Subcutaneous adipose tissue (tissue), 4 donors: ENCODE measurements around the gene DSN1. TPM values are rescaled to one million over a fixed set of nuclear protein-coding genes. Genes with fewer than 3 reads are reported as not detected.

ENCODE experiments used
- total RNA-seq, 4 donors: library from RNA; depleted of rRNA; stranded (reverse); fragments of >200 nt; gene quantifications; one replicate each; pipeline ENCODE4 v1.1.0, GENCODE V29; 2016
- TF ChIP-seq, protein P1 (sequence below): fragments of 450-650 bp; IDR thresholded peaks from one replicate; pipeline ENCODE4 v1.5.1; 2016; ENCODE audit warnings: low read depth, mild to moderate bottlenecking, control low read depth, antibody characterized with exemption, moderate library complexity

Gene DSN1
- total RNA-seq, 4 donors from 2014 or later = 7.3 to 10.7 (median 9.8) TPM

DNA sequence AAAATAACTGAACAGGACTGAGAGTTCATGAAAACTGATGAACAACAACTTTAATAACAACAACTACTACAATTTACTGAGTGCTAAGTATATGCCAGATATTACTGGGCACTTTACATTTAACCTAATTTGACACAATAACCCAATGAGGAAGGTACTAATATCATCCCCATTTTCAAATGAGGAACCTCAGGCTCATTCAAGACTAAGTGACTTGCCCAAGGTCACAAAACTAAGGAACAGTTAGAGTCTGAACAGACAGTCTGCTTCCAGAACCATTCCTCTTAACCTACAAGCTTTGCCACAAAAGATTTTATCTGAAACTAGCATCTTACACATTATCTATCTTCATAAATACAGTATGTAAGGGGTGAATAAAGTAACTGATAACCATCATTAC, 17.1 kb downstream of the DSN1 start:
- TF ChIP-seq, protein P1, sequence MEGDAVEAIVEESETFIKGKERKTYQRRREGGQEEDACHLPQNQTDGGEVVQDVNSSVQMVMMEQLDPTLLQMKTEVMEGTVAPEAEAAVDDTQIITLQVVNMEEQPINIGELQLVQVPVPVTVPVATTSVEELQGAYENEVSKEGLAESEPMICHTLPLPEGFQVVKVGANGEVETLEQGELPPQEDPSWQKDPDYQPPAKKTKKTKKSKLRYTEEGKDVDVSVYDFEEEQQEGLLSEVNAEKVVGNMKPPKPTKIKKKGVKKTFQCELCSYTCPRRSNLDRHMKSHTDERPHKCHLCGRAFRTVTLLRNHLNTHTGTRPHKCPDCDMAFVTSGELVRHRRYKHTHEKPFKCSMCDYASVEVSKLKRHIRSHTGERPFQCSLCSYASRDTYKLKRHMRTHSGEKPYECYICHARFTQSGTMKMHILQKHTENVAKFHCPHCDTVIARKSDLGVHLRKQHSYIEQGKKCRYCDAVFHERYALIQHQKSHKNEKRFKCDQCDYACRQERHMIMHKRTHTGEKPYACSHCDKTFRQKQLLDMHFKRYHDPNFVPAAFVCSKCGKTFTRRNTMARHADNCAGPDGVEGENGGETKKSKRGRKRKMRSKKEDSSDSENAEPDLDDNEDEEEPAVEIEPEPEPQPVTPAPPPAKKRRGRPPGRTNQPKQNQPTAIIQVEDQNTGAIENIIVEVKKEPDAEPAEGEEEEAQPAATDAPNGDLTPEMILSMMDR = no peak

DNA sequence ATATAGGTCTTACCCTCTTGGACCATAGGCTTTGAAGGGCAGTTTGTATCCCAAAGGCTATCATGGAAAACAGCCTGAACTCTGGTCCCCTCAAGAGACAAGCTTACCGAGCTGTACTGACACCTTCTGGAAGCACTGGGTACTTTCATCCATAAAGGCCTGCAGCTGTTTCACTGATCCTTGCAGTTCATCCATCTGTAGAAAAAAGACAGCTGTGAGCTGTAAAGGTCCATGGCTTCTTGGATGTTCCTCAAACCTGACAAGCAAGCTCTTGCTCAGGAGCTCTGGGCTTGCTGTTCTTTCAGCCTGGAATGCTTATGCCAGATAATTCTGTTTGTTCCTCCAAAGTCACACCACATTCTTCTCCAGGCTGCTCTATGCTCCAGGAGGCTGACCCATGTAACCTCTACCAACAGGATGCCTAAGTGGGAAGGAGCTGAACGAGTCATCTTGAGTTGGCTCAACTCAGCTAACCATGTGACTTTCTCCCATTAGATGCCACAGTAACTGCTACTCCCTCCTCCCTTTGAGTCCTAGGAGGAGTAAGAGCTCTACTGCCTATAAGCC, 18.8 kb downstream of the DSN1 start:
- TF ChIP-seq, protein P1 = no peak

DNA sequence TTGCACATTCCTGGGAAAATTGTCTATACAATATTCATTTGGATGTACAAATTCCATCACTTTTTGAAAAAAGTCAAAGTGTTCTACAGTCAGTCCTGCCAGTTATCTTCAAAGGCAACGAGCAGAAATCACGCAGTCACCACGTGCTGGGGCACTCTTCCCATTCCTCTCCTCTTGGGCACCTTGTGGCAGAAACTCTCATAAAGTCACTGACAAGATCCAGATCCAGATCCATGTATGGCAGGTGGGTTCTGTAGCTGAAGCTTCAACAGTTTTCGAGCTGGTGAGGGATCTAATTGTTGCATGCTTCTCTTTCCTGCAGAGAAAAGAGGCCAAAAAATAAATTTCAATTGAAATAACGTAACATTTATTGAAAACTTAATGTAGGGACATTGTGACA, 21.0 kb downstream of the DSN1 start:
- TF ChIP-seq, protein P1 = no peak

DNA sequence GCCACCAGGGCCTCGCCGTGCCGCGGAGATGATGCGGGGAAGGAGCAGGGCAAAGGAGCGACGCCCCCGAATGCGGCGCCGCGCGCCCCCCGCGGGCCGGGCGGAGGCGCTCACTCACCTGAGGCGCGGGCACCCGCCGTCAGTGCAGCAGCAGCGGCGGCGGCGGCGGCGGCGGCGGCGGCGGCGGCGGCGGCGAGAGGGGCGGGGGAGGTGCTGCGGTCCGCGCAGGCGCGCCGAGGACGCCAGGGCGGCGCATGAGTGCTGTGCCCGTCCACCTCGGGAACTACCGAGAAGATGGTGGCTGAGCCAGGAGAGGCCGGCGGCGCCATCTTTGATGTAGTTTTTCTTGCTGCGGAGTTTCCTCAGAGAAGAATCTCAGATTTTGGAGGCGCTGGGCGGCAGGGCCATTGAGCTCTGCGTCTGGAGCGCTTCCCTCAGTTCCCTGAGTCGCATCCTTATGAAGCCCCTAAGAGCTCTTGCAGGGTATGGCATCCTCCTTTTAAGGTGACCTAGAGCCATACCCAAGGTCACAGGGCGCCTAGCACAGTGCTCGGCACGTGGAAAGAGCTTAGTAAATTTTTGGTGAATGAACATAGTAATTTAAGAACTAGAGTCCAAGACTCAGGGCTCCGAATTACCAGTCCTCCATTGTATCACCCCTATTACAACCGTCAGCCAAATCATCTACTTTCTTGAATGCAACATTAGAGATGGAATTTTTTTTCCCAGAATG, 27.5 kb downstream of the DSN1 start, which contains the start of gene NDRG3:
TSS of gene NDRG3 (minus strand) at position 164 of the 733 bp plus-strand sequence. CDS start 24,355 bp downstream, outside the sequence.
- TF ChIP-seq, protein P1 = no peak

DNA sequence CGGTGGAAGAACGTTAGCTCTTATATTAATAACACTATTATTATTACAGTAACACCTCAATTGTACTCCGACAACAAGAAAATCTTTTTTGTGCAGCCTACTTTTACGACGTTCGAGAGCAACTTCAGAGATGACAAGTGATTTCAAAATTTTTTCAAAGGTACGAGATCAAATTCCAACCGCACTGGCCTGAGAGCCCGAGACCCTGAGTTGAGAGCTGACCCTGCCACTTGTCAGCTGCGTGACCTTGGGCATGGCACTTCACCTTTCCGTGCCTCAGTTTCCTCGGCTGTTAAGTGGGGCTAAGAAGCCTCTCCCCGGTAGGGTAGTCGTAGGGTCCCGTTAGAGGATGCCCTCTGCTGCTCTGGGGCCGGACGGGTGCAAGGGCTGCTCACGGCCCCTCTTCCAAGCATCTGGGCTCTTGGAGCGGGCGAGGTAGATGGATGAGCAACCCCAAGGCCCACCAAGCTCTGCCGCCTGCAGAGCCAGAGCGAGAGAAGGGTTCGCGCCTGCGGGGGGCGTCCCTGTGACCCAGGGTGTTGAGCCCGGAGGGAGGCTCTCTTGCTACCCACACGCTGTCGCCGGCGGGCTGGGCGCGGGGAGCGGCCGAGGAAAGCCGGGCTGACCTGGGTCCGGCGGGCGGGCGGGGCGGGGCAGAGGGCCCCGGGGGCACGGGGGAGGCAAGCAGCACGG, 28.2 kb downstream of the DSN1 start:
- TF ChIP-seq, protein P1 = no peak

DNA sequence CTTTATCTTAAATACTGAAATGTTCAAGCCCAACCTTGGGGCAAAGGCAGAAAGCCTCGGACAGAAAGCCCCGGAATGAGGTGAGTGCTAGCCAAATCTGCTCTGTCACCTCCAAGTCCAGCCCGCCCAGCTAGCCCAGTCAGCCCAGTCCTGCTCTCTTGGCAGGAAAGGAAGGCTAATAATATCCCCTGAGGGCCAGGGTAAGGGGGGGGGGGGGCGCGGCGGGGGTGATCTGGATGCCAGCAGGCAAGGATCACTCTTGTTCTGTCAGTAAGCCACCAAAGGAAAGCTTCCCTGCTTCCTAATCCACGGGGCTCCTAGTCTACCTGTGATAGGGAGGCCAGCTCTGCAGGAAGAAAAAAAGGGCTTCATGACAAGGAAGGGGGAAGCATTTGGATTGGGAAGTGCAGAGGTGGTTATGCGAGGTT, 28.8 kb downstream of the DSN1 start:
- TF ChIP-seq, protein P1 = no peak

DNA sequence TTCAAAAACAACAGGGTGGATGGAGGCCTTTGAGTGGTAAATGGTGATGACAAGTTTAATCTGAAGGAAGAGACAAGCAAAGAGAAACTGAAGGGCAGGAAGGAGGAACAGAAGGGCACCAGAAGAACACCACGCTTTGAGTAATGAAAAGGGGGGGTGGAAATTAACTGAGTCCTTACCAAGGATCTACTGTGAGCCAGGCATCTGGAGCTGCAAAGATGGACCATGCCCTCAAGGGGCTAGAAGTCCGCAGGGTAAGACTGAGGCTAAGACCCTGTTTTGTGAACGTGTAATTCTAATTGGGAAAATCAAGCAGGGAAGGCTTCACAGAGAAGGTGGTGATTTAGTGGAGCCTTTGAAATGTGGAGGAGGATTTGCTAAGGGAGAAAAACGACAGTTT, 29.3 kb downstream of the DSN1 start:
- TF ChIP-seq, protein P1 = no peak
